GM12878 (cell line): ENCODE measurements around the gene PPIP5K2. TPM values are rescaled to one million over a fixed set of nuclear protein-coding genes. Genes with fewer than 3 reads are reported as not detected.

Experiments
- ATF7 ChIP-seq: fragments of 450-650 bp; IDR thresholded peaks from 2 replicates; pipeline ENCODE4 v1.6.1; 2016; ENCODE audit warnings: low read depth, mild to moderate bottlenecking
- CBX3 ChIP-seq: fragments of 200-600 bp; sonication (generic); IDR thresholded peaks from 2 replicates; pipeline ENCODE4 v1.6.1; 2016; ENCODE audit warnings: low read depth, borderline replicate concordance
- CREB1 ChIP-seq: IDR thresholded peaks from 2 replicates; pipeline ENCODE4 v1.6.1; 2012; ENCODE audit warnings: low read depth, mild to moderate bottlenecking, inconsistent platforms
- DPF2 ChIP-seq: fragments of 450-650 bp; IDR thresholded peaks from 2 replicates; pipeline ENCODE4 v1.6.1; 2017; ENCODE audit warnings: mild to moderate bottlenecking
- E2F4 ChIP-seq: IDR thresholded peaks from 2 replicates; pipeline ENCODE4 v1.6.1; 2012; ENCODE audit warnings: low read depth, low read length, improper control_type of control experiment
- E4F1 ChIP-seq: fragments of 450-650 bp; IDR thresholded peaks from 2 replicates; pipeline ENCODE4 v1.6.1; 2018; ENCODE audit warnings: borderline replicate concordance, mild to moderate bottlenecking; ENCODE audit not compliant: partially characterized antibody
- EED ChIP-seq: sonication (generic); IDR thresholded peaks from 2 replicates; pipeline ENCODE4 v1.6.1; 2016; ENCODE audit warnings: antibody characterized with exemption, low read depth
- EZH2 ChIP-seq: IDR thresholded peaks from 2 replicates; pipeline ENCODE4 v1.6.1; 2012; ENCODE audit warnings: low read depth, mild to moderate bottlenecking, control low read depth, inconsistent platforms, low read length, borderline replicate concordance; ENCODE audit not compliant: control insufficient read depth
- FOS ChIP-seq: IDR thresholded peaks from 3 replicates; pipeline ENCODE4 v1.6.1; 2011; ENCODE audit warnings: borderline replicate concordance; ENCODE audit not compliant: insufficient read length; ENCODE audit errors: extremely low read depth
- HDAC6 ChIP-seq: fragments of 200-600 bp; sonication (generic); IDR thresholded peaks from one replicate; pipeline ENCODE4 v1.8.0; 2017; ENCODE audit warnings: antibody characterized with exemption; ENCODE audit not compliant: unreplicated experiment
- IKZF1 ChIP-seq: fragments of 450-650 bp; conservative IDR thresholded peaks from 2 replicates; pipeline ENCODE4 v1.6.1; 2017; ENCODE audit warnings: antibody characterized with exemption, mild to moderate bottlenecking
- PBX3 ChIP-seq: IDR thresholded peaks from 2 replicates; pipeline ENCODE4 v1.6.1; 2011; ENCODE audit warnings: mild to moderate bottlenecking, low read depth, low read length, moderate library complexity; ENCODE audit not compliant: insufficient replicate concordance
- POLR2AphosphoS5 ChIP-seq: IDR thresholded peaks from 2 replicates; pipeline ENCODE4 v1.6.1; 2011; ENCODE audit warnings: mild to moderate bottlenecking, low read length, inconsistent platforms
- RB1 ChIP-seq: fragments of 450-650 bp; formaldehyde crosslinking; IDR thresholded peaks from 2 replicates; pipeline ENCODE4 v1.6.1; 2017; ENCODE audit warnings: mild to moderate bottlenecking, borderline replicate concordance
- SRF ChIP-seq, 2 experiments: IDR thresholded peaks; 2 replicates each; pipeline ENCODE4 v1.6.1; 2011; ENCODE audit warnings: low read depth in 2 of 2, low read length in 2 of 2, mild to moderate bottlenecking in 1 of 2, moderate library complexity in 1 of 2
- SUPT20H ChIP-seq: IDR thresholded peaks from 2 replicates; pipeline ENCODE4 v1.6.1; 2011; ENCODE audit warnings: low read depth, mild to moderate bottlenecking, low read length, moderate library complexity, borderline replicate concordance; ENCODE audit not compliant: control insufficient read depth
- SUZ12 ChIP-seq: fragments of 200-600 bp; sonication (generic); IDR thresholded peaks from one replicate; pipeline ENCODE4 v1.6.1; 2018; ENCODE audit warnings: antibody characterized with exemption, mild to moderate bottlenecking; ENCODE audit not compliant: unreplicated experiment
- TAF1 ChIP-seq: IDR thresholded peaks from 2 replicates; pipeline ENCODE4 v1.6.1; 2011; ENCODE audit warnings: mild to moderate bottlenecking, low read depth, low read length, borderline replicate concordance
- ZNF274 ChIP-seq: IDR thresholded peaks from one replicate; pipeline ENCODE4 v1.8.0; 2011; ENCODE audit not compliant: insufficient read length, insufficient read depth
- ZNF622 ChIP-seq: fragments of 450-650 bp; IDR thresholded peaks from 2 replicates; pipeline ENCODE4 v1.6.1; 2017; ENCODE audit warnings: mild to moderate bottlenecking, inconsistent platforms
- ZZZ3 ChIP-seq: IDR thresholded peaks from 2 replicates; pipeline ENCODE4 v1.6.1; 2011; ENCODE audit warnings: low read depth; ENCODE audit not compliant: control insufficient read depth, insufficient read length
- polyA plus RNA-seq, 11 experiments: library from polyadenylated mRNA; depleted of rRNA in 4 of 11; unstranded in 6 of 11; stranded (reverse) in 5 of 11; fragments of >200 nt; fragmentation: Nextera tagmentation in 4 of 11; fragmentation: Illumina TruSeq in 1 of 11; extraction: Ambion mirVana in 4 of 11; extraction: Trizol in 1 of 11; gene quantifications; 1 replicate in 1 of 11; 2 replicates in 10 of 11; pipeline versions ENCODE4 v1.2.1 to v1.2.3, GENCODE V29; 2011 to 2016; ENCODE audit warnings: inconsistent platforms in 2 of 11, missing spikeins in 2 of 11, low read depth in 1 of 11
- total RNA-seq, 4 experiments: library from RNA; depleted of rRNA in 3 of 4; stranded (reverse); fragments of >200 nt in 3 of 4; fragmentation: Illumina TruSeq in 1 of 4; extraction: Trizol in 1 of 4; gene quantifications; 2 replicates each; pipeline versions ENCODE4 v1.2.1 to v1.2.3, GENCODE V29; 2013 to 2021
- TF ChIP-seq, protein P1 (sequence below): IDR thresholded peaks from 2 replicates; pipeline ENCODE4 v1.6.1; 2012; ENCODE audit warnings: low read length, inconsistent platforms
- TF ChIP-seq, protein P2 (sequence below): fragments of 450-650 bp; IDR thresholded peaks from 2 replicates; pipeline ENCODE4 v1.6.1; 2014; ENCODE audit warnings: mild to moderate bottlenecking

Gene PPIP5K2
- total and polyA plus RNA-seq, 10 of the 15 experiments (the other 5 are each of a cell fraction or from before 2014, with no cell fraction given) = 27.7 to 87.3 (median 58.6) TPM

DNA sequence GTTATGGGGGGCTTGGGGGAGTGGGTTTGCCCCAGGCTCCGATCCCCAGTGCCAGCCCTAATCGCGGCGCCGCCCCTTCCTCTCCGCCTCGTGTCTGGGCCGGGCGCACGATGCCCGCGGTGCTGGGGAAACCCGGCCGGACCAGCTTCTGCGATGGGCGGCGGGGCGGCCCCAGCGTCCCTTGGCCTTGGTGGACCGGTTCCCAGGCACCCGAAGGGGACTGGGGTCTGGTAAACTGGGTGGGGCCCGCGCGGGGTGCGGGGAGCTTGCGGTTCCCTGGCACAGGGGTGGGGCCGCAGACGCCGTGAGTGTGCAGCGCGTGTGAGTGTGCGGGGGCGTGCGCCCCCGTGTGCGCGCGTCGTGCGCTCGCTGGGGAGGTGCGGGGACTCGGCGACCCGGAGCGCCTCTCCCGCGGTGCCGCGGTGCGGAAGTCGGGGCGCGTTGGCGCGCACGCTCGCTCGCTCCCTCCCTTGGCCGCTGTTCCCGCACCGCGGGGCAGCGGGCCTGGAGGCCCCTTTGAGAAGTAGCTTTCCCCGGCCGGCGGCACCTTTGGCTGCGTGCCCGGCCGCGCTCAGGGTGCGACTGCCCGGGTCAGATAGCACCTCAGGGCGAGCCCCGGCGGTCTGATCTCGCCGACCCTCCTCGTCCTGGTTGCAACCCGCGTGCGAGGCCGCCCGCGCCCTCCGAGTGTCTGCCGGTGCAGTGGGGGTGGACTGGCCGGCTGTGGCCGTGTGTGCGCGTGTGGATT is 139.0 kb downstream of the PPIP5K2 start (continued):
- TF ChIP-seq SRF (IDR thresholded peaks at IDR 0.05; ENCODE audit: low read depth in 2 of 2, low read length in 2 of 2) (no peak), TAF1 (no peak), ZNF274 (no peak), HDAC6 (peak; percentile 98), PBX3 (no peak), E2F4 (no peak), RB1 (no peak), POLR2AphosphoS5 (no peak), DPF2 (peak; percentile 72), CREB1 (no peak; the same call in 1 of the 2 replicates), SUZ12 (no peak), E4F1 (no peak), EZH2 (no peak), CBX3 (no peak), IKZF1 (peak; percentile 70), ZZZ3 (no peak), ATF7 (no peak), EED (0 out of 2 replicates have a peak, but pooled peaks have one; percentile 24), SUPT20H (no peak), FOS (no peak), ZNF622 (no peak)
- TF ChIP-seq, protein P1, sequence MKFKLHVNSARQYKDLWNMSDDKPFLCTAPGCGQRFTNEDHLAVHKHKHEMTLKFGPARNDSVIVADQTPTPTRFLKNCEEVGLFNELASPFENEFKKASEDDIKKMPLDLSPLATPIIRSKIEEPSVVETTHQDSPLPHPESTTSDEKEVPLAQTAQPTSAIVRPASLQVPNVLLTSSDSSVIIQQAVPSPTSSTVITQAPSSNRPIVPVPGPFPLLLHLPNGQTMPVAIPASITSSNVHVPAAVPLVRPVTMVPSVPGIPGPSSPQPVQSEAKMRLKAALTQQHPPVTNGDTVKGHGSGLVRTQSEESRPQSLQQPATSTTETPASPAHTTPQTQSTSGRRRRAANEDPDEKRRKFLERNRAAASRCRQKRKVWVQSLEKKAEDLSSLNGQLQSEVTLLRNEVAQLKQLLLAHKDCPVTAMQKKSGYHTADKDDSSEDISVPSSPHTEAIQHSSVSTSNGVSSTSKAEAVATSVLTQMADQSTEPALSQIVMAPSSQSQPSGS = no peak
- TF ChIP-seq, protein P2, sequence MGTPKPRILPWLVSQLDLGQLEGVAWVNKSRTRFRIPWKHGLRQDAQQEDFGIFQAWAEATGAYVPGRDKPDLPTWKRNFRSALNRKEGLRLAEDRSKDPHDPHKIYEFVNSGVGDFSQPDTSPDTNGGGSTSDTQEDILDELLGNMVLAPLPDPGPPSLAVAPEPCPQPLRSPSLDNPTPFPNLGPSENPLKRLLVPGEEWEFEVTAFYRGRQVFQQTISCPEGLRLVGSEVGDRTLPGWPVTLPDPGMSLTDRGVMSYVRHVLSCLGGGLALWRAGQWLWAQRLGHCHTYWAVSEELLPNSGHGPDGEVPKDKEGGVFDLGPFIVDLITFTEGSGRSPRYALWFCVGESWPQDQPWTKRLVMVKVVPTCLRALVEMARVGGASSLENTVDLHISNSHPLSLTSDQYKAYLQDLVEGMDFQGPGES = no peak
